ENCODE measurements around the gene SIL1. TPM values are rescaled to one million over a fixed set of nuclear protein-coding genes. Genes with fewer than 3 reads are reported as not detected.
"Not testable (repeated sequence)": the region's sequence is repeated elsewhere in the genome, so short reads cannot be mapped to it uniquely, and the experiment has no call there.

Gene SIL1
- polyA plus RNA-seq, 4 donors, result 43.7 to 55.8 (median 50.1) TPM

- no peak for DNase-seq (ENCODE audit: low read depth in 4 of 4, low spot score in 2 of 4)
Observed at GRCh38 chr5:139043157-139043905, 154.8 kb downstream of the SIL1 start.

GRCh38 chr5:139040081-139040480 lies 158.1 kb downstream of the SIL1 start:
- DNase-seq (ENCODE audit: low read depth in 4 of 4, low spot score in 2 of 4), result no peak

GRCh38 chr5:139038613-139039305 lies 159.4 kb downstream of the SIL1 start:
- DNase-seq (ENCODE audit: low read depth in 4 of 4, low spot score in 2 of 4), result no peak

- DNase-seq (ENCODE audit: low read depth in 4 of 4, low spot score in 2 of 4), result no peak
Observed at GRCh38 chr5:139037732-139038131, 160.4 kb downstream of the SIL1 start.

DNA sequence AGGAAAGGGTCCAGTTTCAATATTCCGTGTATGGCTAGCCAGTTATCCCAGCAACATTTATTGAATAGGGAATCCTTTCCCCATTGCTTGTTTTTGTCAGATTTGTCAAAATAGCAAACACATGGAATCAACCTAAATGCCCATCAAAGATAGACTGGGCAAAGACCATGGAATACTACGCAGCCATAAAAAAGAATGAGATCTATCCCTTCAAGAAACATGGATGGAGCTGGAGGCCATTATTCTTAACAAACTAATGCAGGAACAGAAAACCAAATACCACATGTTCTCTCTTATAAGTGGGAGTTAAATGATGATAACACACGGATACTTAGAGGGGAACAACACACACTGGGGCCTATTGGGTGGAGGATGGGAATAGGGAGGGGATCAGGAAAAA lies 161.8 kb downstream of the SIL1 start:
- DNase-seq (ENCODE audit: low read depth in 4 of 4, low spot score in 2 of 4), result not testable (repeated sequence)

- DNase-seq (ENCODE audit: low read depth in 4 of 4, low spot score in 2 of 4), result no peak
Observed at GRCh38 chr5:139027150-139027549, 171.0 kb downstream of the SIL1 start.

DNA sequence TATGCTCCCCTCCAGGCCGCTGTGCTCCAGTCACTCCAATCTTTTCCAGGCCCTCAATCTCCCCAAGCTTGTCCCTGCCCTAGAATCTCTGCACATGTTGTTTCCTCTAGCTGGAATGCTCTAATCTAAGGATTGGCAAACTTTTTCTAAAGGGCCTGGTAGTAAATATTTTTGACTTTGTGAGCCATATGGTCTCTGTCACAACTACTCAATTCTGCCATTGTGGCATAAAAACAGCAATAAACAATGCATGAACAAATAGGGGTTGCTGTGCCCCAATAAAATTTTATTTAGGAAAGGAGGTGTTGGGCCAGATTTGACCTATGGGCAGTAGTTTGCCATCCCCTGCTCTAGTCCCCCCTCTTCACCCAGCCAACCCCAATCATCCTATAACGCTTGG lies 172.5 kb downstream of the SIL1 start:
- DNase-seq (ENCODE audit: low read depth in 4 of 4, low spot score in 2 of 4), result no peak

- no peak for DNase-seq (ENCODE audit: low read depth in 4 of 4, low spot score in 2 of 4)
Observed at GRCh38 chr5:139023286-139023685, 174.9 kb downstream of the SIL1 start.

DNA sequence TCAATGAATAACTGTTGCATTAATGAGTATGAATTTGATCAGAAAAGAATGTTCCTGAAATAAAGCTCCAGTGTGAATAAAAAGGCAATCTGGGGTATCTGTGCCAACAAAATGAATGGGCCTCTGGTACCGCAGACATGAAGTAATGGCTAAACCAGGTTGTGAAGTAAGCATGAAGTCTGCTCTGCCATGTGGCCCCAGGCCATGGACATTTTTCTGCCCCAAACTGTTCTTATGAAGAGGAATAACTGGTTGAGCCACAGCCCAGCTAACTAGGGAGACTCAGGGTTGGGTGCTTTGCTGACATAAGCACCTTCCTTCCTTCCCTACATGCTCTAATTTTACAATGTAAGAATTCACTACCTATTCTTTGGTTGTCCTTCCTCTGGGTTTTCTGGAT lies 175.6 kb downstream of the SIL1 start:
- no peak for DNase-seq (ENCODE audit: low read depth in 4 of 4, low spot score in 2 of 4)

GRCh38 chr5:139021346-139021745 lies 176.8 kb downstream of the SIL1 start:
- DNase-seq (ENCODE audit: low read depth in 4 of 4, low spot score in 2 of 4), result no peak

- no peak for DNase-seq (ENCODE audit: low read depth in 4 of 4, low spot score in 2 of 4)
Observed at GRCh38 chr5:139019880-139020279, 178.3 kb downstream of the SIL1 start.

DNA sequence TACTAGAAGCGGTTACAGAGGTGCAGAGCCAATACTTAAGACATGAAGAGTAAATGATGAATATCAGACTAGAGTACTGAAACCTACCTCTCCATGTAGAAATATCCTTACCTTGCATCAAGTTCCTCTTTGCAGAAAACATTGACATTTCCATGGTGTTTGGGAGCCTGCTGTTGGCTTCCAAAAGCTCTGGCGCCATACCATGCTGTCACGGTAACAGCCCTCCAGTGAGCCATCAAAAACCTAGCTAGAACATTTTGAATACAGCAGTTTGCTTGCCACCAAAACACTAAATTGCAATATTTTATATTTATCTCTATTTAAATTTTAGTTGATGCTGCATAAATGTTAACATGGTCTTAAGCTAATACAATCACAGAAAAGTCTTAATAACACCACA lies 179.0 kb downstream of the SIL1 start:
- DNase-seq (ENCODE audit: low read depth in 4 of 4, low spot score in 2 of 4), result no peak

- no peak for DNase-seq (ENCODE audit: low read depth in 4 of 4, low spot score in 2 of 4)
Observed at GRCh38 chr5:139017624-139018023, 180.5 kb downstream of the SIL1 start.

DNA sequence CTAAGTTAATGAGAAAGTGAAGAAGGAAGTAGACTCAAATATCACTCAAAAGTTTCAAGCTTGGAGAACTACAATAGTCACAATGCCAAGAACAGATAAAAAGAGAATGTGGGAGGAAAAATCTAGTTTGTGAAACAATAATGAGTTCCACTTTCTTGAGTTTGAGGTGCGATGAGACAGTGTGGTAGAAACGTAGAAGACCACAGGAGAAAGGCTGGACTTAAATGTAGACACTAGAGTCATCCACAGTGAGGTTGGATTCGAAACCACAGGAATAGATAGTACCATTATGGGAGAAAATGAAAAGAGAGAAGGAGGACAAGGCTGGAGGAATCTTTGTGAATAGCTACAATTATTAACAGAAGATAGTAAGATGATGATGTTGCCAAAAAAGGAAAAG lies 182.0 kb downstream of the SIL1 start:
- DNase-seq (ENCODE audit: low read depth in 4 of 4, low spot score in 2 of 4), result no peak

DNA sequence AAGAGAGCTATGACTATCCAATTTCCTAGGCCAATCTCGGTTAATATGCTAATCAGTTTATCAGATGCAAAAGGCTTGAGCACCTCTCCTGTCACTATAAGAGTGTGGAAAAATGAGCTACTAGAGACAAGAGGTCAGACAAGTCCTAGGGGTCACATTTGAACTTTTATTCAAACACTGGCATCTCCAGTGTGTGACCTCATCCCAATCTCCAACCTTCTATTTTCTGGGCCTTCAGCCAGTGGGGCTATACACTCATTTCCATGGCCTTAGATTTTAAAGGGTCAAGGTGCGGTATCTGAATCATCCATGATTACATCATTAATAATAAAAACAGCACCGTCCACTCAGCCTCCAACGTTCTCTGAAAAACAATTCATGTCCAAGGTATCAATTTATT lies 183.4 kb downstream of the SIL1 start:
- no peak for DNase-seq (ENCODE audit: low read depth in 4 of 4, low spot score in 2 of 4)

DNA sequence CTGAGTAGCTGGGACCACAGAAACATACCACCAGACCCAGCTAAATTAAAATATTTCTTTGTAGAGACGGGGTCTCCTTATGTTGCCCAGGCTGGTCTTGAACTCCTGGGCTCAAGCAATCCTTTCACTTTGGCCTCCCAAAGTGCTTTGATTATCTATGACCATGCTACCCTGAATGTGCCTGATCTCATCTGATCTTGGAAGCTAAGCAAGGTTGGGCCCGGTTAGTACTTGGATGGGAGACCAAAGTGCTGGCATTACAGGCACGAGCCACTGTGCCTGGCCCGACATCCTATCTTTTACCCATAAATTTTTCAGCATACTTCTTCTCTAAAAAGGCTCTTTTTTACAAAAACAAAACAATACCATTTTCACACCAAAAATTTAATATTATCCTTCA lies 186.0 kb downstream of the SIL1 start:
- no peak for DNase-seq (ENCODE audit: low read depth in 4 of 4, low spot score in 2 of 4)

DNA sequence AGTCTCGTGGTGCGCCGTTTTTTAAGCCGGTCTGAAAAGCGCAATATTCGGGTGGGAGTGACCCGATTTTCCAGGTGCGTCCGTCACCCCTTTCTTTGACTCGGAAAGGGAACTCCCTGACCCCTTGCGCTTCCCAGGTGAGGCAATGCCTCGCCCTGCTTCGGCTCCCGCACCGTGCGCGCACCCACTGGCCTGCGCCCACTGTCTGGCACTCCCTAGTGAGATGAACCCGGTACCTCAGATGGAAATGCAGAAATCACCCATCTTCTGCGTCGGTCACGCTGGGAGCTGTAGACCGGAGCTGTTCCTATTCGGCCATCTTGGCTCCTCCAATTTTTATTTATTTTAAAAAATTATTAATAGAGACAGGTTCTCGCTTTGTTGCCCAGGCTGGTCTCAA lies 187.0 kb downstream of the SIL1 start:
- DNase-seq (ENCODE audit: low read depth in 4 of 4, low spot score in 2 of 4), result not testable (repeated sequence)

DNA sequence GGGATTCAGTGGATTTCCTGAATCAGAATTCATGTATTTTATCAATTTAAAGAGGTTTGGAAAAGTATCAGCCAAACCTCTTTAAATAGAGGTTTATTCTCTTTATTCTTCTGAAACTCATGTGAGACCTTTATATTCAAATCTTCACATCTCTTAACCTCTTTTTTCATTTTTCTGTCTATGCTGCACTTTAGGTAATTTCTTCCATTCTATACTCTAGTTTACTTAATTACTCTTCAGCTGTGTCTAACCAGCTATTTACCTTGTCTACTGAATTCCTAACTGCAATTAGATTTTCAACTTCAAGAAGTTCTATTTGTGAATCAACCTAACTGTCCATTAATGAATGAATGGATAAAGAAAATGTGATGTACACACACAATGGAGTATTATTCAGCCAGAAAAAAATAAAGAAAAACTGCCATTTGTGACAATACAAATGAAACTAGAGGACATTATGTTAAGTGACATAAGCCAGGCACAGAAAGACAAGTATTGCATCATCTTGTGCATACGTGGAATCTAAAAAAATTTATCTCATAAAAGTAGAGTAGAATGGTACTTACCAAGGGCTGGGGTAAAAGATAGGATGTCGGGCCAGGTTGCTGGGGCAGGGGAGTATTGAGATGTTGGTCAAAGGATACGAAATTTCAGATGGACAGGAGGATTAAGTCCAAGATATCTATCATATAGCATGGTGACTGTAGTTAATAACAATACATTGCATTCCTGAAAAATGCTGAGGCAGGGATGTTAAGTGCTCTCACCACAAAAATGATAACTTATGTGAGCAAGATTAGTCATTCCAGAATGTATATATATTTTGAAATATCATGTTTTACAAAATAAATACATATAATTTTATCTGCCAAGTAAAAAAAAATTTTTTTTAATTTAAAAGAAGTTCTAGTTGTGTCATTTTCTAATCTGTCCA lies 193.5 kb downstream of the SIL1 start:
- DNase-seq (ENCODE audit: low read depth in 4 of 4, low spot score in 2 of 4), result no peak

DNA sequence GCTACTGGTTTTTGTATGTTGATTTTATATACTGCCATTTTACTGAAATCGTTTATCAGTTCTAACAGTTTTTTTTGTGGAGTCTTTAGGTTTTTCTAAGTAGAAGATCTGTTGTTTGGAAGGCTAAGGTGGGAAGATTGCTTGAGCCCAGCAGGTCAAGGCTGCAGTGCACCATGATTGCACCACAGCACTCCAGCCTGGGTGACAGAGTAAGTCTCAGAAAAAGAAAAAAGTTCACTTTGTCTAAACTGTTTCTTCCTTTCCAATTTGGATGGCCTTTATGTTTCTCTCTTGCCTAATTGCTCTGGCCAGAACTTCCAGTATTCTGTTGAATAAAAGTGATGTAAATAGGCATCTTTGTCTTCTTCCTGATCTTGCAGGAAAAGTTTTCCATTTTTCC lies 198.5 kb downstream of the SIL1 start:
- no peak for DNase-seq (ENCODE audit: low read depth in 4 of 4, low spot score in 2 of 4)

DNA sequence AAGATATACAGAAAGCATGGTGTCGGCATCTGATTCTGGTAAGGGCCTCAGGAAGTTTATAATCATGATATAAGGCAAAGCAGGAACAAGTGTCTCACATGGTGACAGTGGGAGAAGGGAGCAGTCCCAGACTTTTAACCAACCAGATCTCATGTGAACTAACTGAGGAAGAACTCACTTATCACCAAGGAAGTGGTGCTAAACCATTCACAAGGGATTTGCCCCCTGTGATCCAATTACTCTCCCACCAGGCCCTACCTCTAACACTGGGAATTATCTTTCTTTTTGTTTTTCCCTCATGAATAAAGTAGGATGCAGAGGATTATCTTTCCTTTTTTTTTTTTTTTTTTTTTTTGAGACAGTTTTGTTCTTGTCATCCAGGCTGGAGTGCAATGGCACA lies 199.6 kb downstream of the SIL1 start:
- no peak for DNase-seq (ENCODE audit: low read depth in 4 of 4, low spot score in 2 of 4)

DNA sequence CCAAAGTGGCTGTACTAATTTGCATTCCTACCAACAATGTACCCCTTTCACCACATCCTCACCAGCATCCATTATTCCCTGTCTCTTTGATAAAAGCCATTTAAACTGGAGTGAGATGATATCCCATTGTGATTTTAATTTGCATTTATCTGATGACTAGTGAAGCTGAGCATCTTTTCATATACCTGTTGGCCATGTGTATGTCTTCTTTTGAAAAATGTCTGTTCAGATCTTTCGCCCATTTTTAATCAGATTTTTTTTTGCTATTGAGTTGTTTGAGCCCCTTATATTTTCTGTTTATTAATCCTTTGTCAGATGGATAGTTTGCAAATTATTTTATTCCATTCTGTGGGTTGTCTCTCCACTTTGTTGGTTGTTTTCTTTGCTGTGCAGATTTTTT lies 202.0 kb downstream of the SIL1 start:
- DNase-seq (ENCODE audit: low read depth in 4 of 4, low spot score in 2 of 4), result no peak

Data from left renal cortex interstitium (tissue), 4 donors.